Activated CD8-positive, alpha-beta memory T cell treated with anti-CD3 and anti-CD28 coated beads, Interleukin-2, amount 50 U/mL, for 24 hours (primary cell): ENCODE measurements around the gene SLC17A1.

Experiments used
- DNase-seq: peaks from one replicate; pipeline ENCODE4 v3.0.0-alpha.2; 2020; ENCODE audit errors: extremely low read depth

The SLC17A1 gene

DNA sequence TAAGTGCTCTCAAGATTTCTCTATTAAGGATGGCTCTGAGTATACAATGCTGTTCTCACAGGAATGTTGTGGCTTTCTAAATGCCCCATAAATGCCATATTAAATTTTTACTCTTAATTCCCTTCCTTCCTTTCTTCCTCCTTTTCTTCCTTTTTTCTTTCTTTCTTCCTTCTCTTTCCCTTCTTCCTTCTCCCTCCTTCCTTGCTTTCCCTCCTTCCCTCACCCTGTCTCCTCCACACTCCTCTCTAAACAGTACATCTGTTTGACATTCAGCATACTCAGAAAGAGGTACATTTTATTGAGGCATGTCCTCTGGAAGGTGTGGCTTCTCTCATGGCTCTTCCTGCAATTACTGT is 433 bp upstream of the SLC17A1 start:
- no peak for DNase-seq

DNA sequence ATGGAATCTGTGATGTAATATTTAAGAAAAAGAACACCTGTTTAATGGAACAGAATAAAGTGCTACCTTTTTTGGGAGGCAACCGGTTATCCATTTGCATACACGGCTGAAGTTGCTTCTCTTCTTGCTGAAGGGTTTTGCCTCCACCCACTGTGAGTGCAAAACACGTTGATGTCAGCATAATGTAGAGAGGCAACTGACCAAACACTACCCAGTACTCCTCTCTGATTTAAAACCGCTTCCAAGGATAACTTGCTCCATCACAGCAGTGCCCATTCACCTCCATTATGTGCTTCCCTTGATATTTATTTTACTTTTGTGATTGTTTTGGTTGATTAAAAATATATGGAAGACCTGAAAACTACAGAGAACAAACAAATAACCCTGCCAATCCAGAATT is 1.4 kb downstream of the SLC17A1 start:
- DNase-seq = no peak

DNA sequence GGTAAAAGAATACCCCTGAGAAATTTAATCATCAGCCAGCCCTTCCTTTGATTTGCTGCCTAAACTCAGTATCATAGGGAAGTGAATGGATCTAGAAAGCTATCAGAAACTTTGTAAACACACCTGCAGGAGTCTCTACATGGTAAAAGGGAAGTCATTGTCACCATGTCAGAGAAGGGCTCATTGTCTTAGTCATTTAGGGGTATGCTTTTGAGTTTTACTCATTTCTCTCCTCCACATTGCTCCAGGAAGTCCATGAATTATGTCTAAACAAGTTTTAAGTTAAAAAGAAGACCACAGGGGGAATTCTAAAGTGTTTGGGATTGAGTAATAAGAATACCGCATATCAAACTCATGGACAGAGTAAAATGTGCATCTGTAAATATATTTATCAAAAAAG is 2.5 kb downstream of the SLC17A1 start:
- no peak for DNase-seq

DNA sequence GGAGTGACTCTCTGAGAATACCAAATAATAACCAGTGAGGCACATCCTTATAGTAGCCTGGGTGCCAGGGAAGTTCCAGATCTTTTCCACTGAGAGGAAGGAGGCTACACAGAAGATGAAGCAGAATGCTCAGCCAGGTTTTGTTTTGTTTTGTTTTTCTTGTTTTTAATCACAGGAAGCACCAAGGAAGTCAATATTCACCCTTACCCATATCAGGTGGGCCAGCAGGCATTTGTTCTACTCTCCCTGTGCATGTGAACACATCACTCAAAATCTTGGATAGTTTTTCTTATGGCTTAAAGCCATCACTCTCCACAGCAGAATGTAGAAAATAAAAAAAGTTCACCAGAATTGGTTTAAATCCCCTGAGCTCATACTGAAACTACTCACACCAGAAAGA is 10.5 kb downstream of the SLC17A1 start:
- no peak for DNase-seq

- DNase-seq = no peak
Observed at GRCh38 chr6:25816252-25816651, 15.6 kb downstream of the SLC17A1 start.

DNA sequence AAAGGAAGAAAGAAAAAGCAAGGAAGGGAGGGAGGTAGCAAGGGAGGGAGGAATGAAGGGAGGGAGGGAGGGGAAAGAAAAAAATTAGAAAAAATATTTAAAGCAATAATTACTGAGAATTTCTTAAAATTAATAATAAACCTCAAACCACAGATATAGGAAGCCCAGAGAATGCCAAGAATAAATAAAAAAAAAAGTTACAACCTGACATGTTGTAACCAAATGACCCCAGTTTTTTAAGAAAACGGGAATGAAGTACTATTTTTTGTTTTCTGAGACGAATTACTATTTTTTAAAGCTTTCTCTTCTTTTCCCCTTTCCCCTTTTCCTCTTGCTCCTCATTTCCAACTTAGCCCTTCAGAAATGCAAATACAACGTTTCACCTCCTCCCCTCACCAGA is 16.7 kb downstream of the SLC17A1 start:
- no peak for DNase-seq

DNA sequence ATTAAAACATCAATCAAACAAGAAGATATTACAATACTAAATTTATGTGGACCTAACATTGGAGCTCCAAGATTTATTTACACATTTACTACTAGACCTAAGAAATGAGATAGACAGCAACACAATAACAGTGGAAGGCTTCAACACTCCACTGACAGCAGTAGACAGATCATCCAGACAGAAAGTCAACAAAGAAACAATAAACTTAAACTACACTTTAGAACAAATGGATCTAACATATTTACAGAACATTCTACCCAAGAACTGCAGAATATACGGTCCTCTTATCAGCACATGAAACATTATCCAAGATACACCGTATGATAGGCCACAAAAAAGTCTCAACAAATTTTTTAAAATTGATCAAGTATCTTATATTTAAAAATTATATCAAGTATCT is 27.0 kb downstream of the SLC17A1 start:
- no peak for DNase-seq

GRCh38 chr6:25801436-25801835 is 30.4 kb downstream of the SLC17A1 start:
- no peak for DNase-seq

DNA sequence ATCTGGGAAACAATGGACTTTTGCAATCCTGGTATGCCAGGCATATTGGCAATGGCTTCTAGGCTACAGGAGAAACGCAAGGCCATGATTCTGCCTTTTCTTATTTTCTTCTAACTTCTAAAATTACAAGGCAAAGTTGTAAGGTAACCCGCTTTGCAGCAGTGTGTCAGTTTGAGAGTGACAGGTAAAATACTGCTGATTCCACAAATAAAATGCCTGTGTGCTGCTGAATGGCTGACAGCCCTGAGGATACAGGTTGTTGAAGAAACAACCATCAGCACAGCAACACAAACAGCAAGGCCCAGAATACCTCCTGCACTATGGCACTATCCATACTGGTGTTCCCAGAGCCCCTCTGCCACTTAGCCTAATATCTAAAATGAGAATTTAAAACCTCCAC is 37.1 kb downstream of the SLC17A1 start:
- DNase-seq = no peak

GRCh38 chr6:25793970-25794369 is 37.9 kb downstream of the SLC17A1 start:
- no peak for DNase-seq

DNA sequence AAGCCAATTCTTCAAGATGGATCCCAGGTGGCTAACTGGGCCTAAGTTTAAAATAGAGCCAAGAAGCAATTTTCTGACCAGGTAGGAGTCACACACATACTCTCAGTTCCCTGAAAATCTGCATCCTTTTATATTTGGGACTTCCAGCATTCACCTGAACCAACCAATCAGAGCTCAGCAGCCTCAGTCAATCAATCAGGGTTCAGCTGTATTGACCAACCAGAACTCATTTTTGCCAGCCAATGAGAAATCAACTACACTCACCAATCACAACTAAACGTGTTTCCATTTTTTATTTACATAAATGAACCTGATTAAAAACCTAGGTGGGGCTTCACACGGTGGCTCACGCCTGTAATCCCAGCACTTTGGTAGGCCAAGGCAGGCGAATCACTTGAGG is 39.8 kb downstream of the SLC17A1 start:
- no peak for DNase-seq

DNA sequence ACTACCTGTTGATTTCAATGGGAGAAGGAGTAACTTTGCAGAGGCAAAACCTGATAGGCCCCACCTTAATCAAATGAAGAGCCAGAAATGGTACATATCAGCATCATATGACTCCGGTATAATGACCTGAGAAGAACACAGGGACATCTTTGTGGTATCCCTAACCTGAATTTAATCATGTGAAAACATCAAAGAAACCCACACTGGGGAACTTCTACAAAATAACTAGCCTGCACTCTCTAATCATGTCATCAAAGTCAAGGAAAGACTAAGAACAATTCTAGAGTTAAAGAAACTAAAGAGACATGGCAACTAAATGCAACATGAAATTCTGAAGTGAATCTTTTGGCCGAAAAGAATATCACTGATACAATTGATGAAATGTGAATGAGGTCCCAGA is 42.4 kb downstream of the SLC17A1 start:
- no peak for DNase-seq

DNA sequence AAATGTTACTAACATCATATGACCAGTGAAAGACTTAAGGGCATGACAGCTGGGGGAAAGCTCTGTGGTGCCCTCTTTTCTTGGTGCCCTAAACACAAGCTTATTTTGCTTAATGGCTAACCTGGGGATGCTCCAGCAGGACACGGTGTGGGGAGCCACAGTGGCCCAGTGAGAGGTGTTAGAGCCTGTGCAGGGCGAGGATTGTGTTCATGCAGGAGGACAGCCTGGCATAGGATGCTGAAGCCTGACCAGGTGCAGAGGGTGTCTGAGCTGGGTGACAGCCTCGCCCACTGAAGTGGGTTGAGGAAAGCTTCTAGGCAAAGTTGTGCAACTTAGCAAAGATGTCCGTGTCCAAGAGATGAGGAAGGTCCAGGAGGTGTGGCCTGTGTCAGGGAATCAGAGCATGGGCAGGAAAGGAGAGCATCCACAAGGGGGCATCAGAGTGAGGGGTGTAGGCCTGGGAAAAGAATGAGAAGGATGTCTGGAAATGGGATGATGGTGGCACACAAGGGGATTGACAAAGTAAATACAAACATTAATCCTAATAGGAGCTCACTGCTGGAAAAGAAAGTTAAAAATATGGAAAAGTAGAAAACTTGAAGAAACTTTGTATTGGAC is 43.4 kb downstream of the SLC17A1 start:
- DNase-seq = no peak

- no peak for DNase-seq
Observed at GRCh38 chr6:25787428-25787827, 44.4 kb downstream of the SLC17A1 start.

GRCh38 chr6:25781134-25781533 is 50.7 kb downstream of the SLC17A1 start:
- no peak for DNase-seq

- no peak for DNase-seq
Observed at GRCh38 chr6:25777856-25778649, 53.8 kb downstream of the SLC17A1 start.

DNA sequence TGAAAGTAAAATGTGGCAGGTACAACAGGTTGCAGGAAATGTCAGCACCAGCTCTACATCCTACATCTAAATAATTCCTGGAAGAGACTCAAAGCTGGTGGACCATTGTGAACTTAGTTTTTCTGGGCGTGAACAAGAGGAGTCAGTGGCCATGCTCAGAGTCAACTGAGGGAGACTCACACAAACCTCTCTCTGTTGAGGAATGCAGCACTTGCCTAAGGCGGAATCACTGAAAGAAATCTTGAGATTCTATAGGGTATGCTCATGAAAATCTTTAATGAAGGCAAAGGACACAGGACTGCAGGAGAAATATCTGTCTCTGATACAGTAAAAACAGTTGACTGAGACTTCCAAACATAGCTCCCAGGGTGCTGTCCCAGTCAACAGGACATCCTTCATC is 54.8 kb downstream of the SLC17A1 start:
- DNase-seq = no peak

DNA sequence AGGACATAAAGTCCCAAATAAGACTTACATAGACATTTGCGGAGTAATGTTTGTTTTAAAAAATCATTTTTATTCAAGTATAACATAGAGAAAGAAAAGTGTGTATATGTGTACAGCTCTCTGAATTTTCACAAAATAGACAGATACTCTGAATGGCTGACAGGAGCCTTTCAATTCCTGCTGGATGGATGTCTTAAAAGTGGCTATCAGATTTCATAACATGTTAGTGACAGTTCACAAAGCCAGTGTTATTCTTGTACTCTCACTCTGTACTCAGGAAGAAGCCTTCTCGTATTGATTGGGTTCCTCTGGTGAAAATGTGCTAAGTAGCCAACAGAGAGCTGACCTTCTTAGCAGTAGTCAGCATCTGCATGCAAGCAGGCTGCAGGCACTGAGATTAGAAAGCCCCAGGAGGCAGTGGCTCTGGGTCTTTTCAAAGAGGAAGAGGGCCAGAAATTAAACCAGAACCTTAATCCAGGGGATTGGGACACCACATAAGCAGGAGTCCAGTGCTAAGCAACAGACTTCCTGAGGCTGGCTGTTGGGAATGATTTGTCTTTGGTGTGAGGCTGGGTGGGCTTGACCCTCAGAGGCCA is 57.6 kb downstream of the SLC17A1 start:
- no peak for DNase-seq

DNA sequence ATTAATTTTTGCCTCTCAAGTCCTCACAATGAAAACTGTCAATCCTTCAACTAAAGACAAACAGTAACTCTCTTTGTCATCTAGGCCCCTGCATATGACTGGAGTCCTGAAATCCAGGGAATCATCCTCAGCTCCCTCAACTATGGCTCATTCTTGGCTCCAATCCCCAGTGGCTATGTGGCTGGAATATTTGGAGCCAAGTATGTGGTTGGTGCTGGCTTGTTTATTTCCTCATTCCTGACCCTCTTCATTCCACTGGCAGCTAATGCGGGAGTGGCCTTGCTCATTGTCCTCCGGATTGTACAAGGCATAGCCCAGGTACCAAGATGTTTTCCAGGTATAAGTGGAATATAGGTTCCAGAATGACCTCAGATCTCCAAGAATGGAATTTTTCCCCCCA is 61.9 kb downstream of the SLC17A1 start:
- DNase-seq = no peak

- DNase-seq = no peak
Observed at GRCh38 chr6:25768566-25768965, 63.3 kb downstream of the SLC17A1 start.

DNA sequence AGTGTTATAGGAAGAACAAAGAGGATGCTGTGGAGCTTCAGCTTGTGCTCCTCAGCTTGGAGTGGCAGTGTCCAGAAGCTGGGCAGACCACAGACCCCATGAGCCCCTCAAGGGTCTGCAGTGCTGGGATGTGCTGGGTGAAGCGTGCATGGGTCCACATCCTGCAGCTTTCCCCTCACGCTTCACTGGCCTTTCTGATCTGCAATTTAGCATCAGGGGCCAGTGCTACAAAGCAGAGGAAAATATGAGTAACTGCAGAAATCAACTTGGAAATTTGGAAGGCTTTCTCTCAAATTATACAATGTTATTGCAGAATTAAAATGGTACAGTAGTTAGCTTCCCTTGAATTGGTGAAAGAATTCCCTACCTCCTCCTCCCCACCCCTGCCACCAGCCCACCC is 67.2 kb downstream of the SLC17A1 start:
- no peak for DNase-seq

GRCh38 chr6:25757936-25758642 is 73.8 kb downstream of the SLC17A1 start:
- no peak for DNase-seq
